Measurements from ENCODE around the gene ATP23.

Gene ATP23

GRCh38 chr12:57896434-57897201 is 44.7 kb upstream of the ATP23 start:
- TF ChIP-seq CTCF (IDR thresholded peaks at IDR 0.05) = no peak

- TF ChIP-seq CTCF (IDR thresholded peaks at IDR 0.05) = no peak
Measured at GRCh38 chr12:57897286-57897974, 43.9 kb upstream of the ATP23 start.

- no peak for TF ChIP-seq CTCF (IDR thresholded peaks at IDR 0.05)
Measured at GRCh38 chr12:57898308-57898970, 42.9 kb upstream of the ATP23 start.

- TF ChIP-seq CTCF (IDR thresholded peaks at IDR 0.05) = no peak
Measured at GRCh38 chr12:57899010-57899662, 42.2 kb upstream of the ATP23 start.

GRCh38 chr12:57902478-57902969 is 38.8 kb upstream of the ATP23 start:
- TF ChIP-seq CTCF (IDR thresholded peaks at IDR 0.05) = no peak

- no peak for TF ChIP-seq CTCF (IDR thresholded peaks at IDR 0.05)
Measured at GRCh38 chr12:57904426-57904825, 36.9 kb upstream of the ATP23 start.

Data from LNCAP (cell line).